ENCODE results near the gene FAM162A. TPM values are rescaled to one million over a fixed set of nuclear protein-coding genes. Genes with fewer than 3 reads are reported as not detected.

Gene FAM162A
- total and polyA plus RNA-seq, 11 donors: 46.7 to 269 (median 109) TPM

GRCh38 chr3:122403489-122403888, 19.5 kb downstream of the FAM162A start:
- intact Hi-C loops (cut with DNase I): no loop called here
- Histone ChIP-seq H3K36me3 (peaks cover 0 to 62% (median 54%) of the 10 kb centered on the region in 9 donors), H3K27ac (peak overlapping the region in 1 of 12 donors; percentile 58), H3K27me3 (no peaks in the 10 kb centered on the region), H3K4me3 (no peak overlapping the region), H3K4me1 (peaks cover 0 to 16% (median 0%) of the 10 kb centered on the region in 12 donors), H3K9me3 (no peaks in the 10 kb centered on the region)
- DNase-seq (no peak), ATAC-seq (no peak)
- TF ChIP-seq POLR2A (IDR thresholded peaks at IDR 0.05) (no peak), CTCF (IDR thresholded peaks at IDR 0.05) (no peak)
- WGBS, 4 donors: 85 to 90% (median 89%) methylated on average over 6 of the region's 6 CpGs

DNA sequence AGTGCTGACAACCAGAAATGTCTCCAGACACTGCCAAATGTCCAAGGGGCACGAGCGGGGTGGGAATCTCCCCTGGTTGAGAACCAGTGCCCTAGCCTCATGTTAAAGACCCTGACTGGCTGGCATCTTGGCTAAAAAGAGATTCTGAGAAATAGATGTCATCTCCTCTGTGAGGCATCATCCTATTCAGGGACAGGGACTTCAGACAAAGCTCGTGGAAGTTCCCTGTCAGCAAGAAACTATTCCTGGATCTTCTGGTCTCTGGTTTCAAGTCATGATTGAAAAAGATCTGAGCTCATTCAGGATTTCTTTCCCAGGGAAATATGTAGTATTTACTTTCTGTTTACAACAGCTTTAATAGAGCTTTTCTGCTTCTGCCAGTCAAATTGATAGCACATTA, 21.0 kb downstream of the FAM162A start:
- no peak for ATAC-seq
- Histone ChIP-seq H3K27ac (no peak overlapping the region), H3K27me3 (no peaks in the 10 kb centered on the region), H3K36me3 (peaks cover 0 to 77% (median 64%) of the 10 kb centered on the region in 9 donors), H3K9me3 (no peaks in the 10 kb centered on the region), H3K4me3 (no peak overlapping the region), H3K4me1 (peaks cover 0 to 20% (median 0%) of the 10 kb centered on the region in 12 donors)
- 75 to 89% (median 84%) methylated on average over 3 of the region's 3 CpGs for WGBS, 4 donors
- no peak for DNase-seq
- intact Hi-C loops (cut with DNase I): no loop called here
- TF ChIP-seq CTCF (IDR thresholded peaks at IDR 0.05): no peak
- TF ChIP-seq POLR2A (IDR thresholded peaks at IDR 0.05): no peak

- Histone ChIP-seq H3K4me1 (peaks cover 0 to 24% (median 0%) of the 10 kb centered on the region in 12 donors), H3K4me3 (no peak overlapping the region), H3K9me3 (no peaks in the 10 kb centered on the region), H3K36me3 (peaks cover 0 to 89% (median 76%) of the 10 kb centered on the region in 9 donors), H3K27me3 (no peaks in the 10 kb centered on the region), H3K27ac (no peak overlapping the region)
- DNase-seq: no peak
- 83 to 100% (median 95%) methylated on average over 4 of the region's 4 CpGs for WGBS, 4 donors
- no peak for TF ChIP-seq CTCF (IDR thresholded peaks at IDR 0.05)
- no peak for TF ChIP-seq POLR2A (IDR thresholded peaks at IDR 0.05)
- intact Hi-C loops (cut with DNase I): no loop called here
- ATAC-seq: peak in 2 of 4 donors; percentile 56 to 63
Measured at GRCh38 chr3:122406198-122406597, 22.2 kb downstream of the FAM162A start.

- DNase-seq (no peak), ATAC-seq (no peak)
- H3K4me3 ChIP-seq: no peak overlapping the region
- TF ChIP-seq CTCF (IDR thresholded peaks at IDR 0.05) (no peak), POLR2A (IDR thresholded peaks at IDR 0.05) (no peak)
- H3K9me3 ChIP-seq: no peaks in the 10 kb centered on the region
- WGBS, 4 donors: 88 to 94% (median 92%) methylated on average over 1 of the region's 1 CpG
- H3K27ac ChIP-seq: peak overlapping the region in 1 of 12 donors; percentile 83
- peaks cover 0 to 23% (median 0%) of the 10 kb centered on the region in 12 donors for H3K4me1 ChIP-seq
- H3K36me3 ChIP-seq: peaks cover 0 to 100% (median 87%) of the 10 kb centered on the region in 9 donors
- intact Hi-C loops (cut with DNase I): no loop called here
- H3K27me3 ChIP-seq: no peaks in the 10 kb centered on the region
Measured at GRCh38 chr3:122407946-122408345, 24.0 kb downstream of the FAM162A start.

Measured in heart left ventricle (tissue), 16 donors.